ENCODE measurements around the gene NAV3.
"Not testable (repeated sequence)": the region's sequence is repeated elsewhere in the genome, so short reads cannot be mapped to it uniquely, and the experiment has no call there.

NAV3 gene

DNA sequence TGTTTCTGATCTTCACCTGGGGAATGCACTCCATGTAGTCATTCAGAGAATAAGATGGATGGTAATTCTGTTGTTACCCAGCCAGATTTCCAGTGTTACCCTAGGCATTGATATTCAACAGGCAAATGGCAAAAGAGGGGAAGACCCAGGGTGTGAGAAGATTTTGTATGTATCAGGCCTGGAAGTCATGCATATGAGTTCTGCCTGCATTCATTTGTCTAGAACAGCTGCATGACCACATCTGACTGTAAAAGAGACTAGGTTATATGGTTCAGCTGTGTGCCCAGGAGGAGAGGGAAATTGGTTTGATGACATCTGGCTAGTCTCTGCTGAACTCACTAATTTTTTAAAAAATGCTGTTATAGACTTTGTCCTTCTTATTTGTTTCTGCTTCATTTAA is 224.9 kb downstream of the NAV3 start:
- no peak for DNase-seq

GRCh38 chr12:78057075-78057474 is 226.4 kb downstream of the NAV3 start:
- no peak for DNase-seq

DNA sequence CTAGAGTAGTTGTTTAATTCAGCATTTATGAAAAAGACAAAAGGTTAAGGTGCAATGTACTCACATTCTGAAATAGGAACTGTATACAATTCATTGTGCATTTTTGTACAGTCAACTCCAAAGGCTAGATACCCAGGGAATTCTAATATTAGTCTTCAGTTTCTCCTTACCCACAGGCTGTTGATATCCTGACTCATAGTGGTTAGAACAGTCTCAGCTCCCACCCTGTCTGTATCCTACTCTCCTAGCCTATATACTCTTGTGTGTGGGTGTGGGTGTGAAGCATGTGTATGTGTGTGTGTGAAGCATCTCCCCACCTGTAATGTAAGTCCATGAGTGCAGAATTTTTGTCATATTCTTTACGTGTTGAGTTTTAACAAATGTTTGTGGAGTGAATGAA is 229.5 kb downstream of the NAV3 start:
- DNase-seq = no peak

- DNase-seq = no peak
Observed at GRCh38 chr12:78062786-78063185, 232.1 kb downstream of the NAV3 start.

- no peak for DNase-seq
Observed at GRCh38 chr12:78081590-78082314, 251.1 kb downstream of the NAV3 start.

- DNase-seq = no peak
Observed at GRCh38 chr12:78085542-78086182, 255.0 kb downstream of the NAV3 start.

GRCh38 chr12:78086553-78087362 is 256.1 kb downstream of the NAV3 start:
- no peak for DNase-seq

- no peak for DNase-seq
Observed at GRCh38 chr12:78087363-78087675, 256.6 kb downstream of the NAV3 start.

DNA sequence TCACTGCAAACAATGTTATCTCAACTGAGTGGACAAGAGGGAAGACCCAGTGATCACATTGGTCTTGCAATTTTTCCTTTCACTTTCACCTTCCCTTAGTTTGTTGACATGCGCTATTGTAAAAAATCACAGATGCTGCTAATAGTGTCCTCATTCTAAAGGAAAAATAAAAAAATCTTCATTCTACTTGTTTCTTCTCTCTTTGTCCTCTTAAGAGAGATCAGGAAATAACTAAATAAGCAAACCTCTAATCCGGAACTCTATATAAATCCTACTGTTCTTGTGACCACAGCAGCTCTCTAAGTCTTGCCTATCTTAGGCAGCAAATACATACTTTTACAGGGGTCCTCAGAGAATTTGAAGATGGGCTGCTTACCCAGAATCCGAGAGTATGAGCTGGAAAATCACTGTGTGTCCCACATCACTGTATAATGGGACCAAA is 257.7 kb downstream of the NAV3 start:
- no peak for DNase-seq

GRCh38 chr12:78090266-78090665 is 259.6 kb downstream of the NAV3 start:
- DNase-seq = no peak

DNA sequence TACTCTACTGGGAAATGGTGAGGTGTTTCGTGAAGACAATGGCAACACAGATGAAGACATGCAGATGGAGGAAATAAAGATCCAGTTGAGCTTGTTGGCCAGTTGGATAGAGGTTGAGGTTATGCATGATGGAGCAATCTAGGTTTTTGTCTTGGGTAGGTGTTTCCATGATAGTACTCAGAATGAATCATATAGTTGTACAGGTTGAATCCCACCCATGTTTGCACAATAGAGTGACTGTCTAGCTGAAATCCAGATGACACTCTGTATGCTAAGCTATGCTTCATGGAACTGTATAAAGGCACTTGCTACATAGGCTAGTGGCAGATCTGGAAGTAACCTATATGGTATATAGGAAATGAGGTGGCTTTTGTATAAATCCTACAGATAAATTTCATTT is 264.9 kb downstream of the NAV3 start:
- no peak for DNase-seq

DNA sequence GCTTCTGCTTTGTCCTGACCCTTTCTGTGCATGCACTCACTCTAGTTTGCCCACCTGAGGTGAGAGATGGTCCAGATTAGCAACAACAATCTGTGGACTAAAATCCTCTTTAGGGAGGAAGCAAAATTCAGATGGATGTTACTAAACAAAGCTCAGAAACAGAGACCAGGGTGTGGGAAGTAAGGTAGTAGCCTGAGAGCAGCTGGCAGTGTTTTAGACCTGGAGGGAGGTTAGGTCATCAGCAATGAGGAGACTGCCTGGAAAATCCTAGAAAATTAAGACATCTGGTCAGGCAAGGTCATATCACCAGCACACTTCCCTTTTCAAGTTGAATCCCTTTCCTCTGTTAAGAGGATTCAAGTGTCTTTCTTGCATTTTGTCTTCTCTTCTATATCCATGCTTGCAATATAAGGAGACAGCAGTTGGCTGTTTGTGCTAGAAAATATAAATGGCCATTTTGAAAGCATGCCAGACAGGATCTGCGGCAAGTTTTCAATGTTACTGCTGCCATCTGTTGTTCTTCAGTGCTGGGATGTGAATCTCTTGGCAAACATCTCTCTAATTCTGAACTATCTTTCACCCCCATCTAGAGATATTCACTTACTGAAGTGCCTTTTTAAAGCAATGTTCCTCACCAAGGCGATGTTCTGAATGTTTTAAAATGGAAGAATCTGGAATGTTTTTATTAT is 266.4 kb downstream of the NAV3 start:
- DNase-seq = no peak

DNA sequence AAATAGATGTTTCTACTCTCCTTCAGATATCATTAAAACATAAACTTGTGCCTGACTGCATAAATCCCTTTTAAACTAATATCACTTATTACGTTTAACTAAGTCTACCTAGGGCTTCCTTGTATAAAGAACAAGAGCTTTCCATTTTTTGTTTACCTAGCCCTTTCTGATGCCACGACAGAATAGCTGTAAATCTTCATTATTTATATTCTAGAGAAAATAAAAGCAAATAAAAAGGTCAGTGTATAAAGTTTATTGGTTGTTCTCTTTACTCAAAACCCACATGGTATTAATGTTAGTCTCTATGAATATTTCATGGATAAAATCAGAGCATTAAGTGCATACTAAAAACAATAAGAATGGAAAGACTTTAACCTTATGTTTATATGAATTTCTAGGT is 269.1 kb downstream of the NAV3 start:
- DNase-seq = no peak

- DNase-seq = no peak
Observed at GRCh38 chr12:78101113-78101876, 270.6 kb downstream of the NAV3 start.

GRCh38 chr12:78101946-78102635 is 271.4 kb downstream of the NAV3 start:
- no peak for DNase-seq

DNA sequence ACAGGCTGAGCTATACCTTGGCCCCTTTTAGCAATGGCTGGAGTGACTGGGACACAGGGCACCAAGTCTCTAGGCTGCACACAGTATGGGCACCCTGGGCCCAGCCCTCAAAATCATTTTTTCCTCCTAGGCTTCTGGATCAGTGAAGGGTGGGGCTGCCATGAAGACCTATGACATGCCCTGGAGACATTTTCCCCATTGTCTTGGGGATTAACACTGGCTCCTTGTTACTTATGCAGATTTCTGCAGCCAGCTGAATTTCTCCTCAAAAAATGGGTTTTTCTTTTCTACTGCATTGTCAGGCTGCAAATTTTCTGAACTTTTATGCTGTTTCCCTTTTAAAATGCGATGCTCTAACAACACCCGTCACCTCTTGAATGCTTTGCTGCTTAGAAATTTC is 272.1 kb downstream of the NAV3 start:
- DNase-seq = not testable (repeated sequence)

DNA sequence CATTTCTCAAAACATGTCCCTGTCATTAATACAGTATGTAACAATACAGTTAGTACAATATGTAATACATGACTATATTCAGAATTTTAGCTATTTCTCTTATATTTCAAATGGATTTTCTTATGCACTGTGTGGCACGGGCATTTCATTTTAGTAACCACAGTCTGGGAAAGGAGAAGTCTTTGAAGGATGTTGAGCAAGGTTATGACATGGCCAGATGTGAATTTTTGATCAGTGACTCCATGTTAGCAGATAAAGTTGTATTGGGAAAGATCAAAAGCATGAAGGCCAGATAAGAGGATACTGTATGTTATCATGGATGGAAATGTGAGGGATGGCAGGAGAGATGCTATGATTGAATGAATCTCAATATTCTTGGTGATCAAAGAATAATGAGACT is 285.2 kb downstream of the NAV3 start:
- DNase-seq = no peak

DNA sequence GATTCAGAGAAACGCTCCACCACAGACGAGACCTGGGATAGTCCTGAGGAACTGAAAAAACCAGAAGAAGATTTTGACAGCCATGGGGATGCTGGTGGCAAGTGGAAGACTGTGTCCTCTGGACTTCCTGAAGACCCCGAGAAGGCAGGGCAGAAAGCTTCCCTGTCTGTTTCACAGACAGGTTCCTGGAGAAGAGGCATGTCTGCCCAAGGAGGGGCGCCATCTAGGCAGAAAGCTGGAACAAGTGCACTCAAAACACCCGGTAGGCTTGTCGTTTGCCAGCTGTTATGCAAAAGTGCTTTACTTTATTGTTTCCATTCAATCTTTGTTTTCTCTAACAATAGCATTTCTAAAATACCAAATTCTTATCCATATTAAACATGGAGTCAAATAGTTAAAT is 287.3 kb downstream of the NAV3 start:
- DNase-seq = no peak

DNA sequence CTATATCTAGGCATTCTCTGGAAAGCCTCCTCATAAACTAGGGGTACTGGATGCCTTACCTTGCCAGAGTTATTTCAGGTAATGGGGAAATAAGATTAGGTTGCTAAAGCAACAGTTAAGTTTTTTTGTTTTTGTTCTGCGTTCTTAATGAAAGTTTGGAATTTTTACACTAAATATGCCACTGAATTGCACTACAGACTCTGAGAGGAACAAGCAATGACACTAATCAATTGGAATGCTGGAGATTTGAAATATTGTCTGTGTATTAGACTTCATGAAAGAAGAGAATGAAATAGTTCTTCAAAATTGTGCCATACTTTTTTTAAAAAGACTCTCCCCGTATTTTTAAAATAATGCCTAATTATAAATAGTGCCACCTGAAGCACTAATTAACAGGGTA is 287.8 kb downstream of the NAV3 start:
- no peak for DNase-seq

DNA sequence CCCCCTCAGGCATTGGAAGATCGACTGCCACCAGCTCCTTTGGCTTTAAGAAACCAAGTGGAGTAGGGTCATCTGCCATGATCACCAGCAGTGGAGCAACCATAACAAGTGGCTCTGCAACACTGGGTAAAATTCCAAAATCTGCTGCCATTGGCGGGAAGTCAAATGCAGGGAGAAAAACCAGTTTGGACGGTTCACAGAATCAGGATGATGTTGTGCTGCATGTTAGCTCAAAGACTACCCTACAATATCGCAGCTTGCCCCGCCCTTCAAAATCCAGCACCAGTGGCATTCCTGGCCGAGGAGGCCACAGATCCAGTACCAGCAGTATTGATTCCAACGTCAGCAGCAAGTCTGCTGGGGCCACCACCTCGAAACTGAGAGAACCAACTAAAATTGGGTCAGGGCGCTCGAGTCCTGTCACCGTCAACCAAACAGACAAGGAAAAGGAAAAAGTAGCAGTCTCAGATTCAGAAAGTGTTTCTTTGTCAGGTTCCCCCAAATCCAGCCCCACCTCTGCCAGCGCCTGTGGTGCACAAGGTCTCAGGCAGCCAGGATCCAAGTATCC is 288.7 kb downstream of the NAV3 start:
- no peak for DNase-seq

DNA sequence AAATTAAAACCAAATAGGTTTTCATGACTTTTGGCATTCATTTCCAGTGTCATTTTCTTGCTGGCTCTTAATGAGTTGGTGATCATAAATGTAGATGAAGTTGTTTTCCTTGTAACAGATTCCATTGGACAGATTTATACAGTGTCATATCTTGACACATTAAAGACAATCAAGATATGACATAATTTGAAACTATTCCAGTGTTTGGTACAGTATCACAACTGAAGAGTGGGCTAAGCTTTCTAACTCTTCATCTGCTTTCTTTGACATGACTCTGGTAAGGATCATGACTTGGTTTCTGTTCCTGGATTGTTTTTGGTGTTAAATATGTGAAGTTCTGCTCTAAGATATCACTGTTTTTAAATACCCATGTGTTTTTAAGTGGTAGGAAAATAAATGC is 289.6 kb downstream of the NAV3 start:
- no peak for DNase-seq

Data from inflammatory macrophage (primary cell).